Muscle of back (tissue), 13 donors: ENCODE measurements around the gene YJEFN3. TPM values are rescaled to one million over a fixed set of nuclear protein-coding genes. Genes with fewer than 3 reads are reported as not detected.

Experiments used
- DNase-seq, 3 donors: peaks; one replicate each; pipeline versions ENCODE4 v3.0.0 to v3.0.0-alpha.2; 2013
- long read RNA-seq, 9 donors: transcript quantifications; one replicate each; lab custom pipeline, GENCODE V29; 2026
- polyA plus RNA-seq, 10 donors: library from polyadenylated mRNA; unstranded; fragments of 120-200 nt; gene quantifications; one replicate each; pipeline ENCODE4 v1.2.1, GENCODE V29; 2013; ENCODE audit not compliant: insufficient read length in 10 of 10

Gene YJEFN3, protein sequence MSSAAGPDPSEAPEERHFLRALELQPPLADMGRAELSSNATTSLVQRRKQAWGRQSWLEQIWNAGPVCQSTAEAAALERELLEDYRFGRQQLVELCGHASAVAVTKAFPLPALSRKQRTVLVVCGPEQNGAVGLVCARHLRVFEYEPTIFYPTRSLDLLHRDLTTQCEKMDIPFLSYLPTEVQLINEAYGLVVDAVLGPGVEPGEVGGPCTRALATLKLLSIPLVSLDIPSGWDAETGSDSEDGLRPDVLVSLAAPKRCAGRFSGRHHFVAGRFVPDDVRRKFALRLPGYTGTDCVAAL
- 10 to 100 TPM in 1 of 10 donors, 1 to 10 TPM in 9; 2.8 to 11.4 (median 5.8) TPM for polyA plus RNA-seq
- long read RNA-seq, donor 1, result 0 reads
- long read RNA-seq, donor 2, result 0 reads
- long read RNA-seq, donor 3, result 0 reads
- long read RNA-seq, donor 4, result 0 reads
- long read RNA-seq, donor 5, result 0 reads
- long read RNA-seq, donor 6, result 0 reads
- long read RNA-seq, donor 7, result 0 reads
- long read RNA-seq, donor 8, result 0 reads
- long read RNA-seq, donor 9, result 0 reads

DNA sequence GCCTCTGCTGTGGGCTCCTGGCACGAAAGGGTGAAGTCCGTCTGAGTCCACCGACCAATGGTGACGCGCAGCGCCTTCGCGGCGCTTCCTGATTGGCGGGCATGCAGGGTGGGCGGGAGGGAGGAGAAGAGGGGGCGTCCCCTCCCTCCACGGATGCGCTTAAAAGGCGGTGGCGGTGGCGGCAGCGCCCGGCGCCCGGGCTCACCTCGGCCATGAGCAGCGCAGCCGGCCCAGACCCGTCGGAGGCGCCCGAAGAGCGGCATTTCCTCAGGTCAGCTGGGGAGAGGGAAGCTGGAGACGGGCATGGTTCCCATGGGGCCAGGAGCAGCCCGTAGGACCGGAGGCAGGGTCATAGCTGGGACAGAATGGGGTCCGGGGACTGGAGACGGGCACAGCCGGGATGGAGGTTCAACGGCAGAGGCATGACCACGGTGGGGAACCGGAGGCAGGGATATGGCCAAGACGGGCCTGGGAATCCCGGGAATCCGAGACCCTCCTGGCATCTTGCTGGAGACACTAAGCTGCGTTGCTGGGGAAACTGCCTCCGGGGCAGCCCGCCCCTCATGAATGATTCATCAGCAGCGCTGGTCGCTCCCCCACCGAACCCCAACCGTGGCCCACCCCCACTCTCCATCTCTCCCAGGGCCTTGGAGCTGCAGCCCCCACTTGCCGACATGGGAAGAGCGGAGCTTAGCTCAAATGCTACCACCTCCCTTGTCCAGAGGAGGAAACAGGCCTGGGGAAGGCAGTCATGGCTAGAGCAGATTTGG lies at the start of gene YJEFN3:
Gene YJEFN3, plus strand, starts transcription at position 191 of the 770 bp plus-strand sequence. Its CDS starts 22 bp downstream, at position 213.
- peak in 2 of 3 donors; percentile 47 to 50 for DNase-seq

DNA sequence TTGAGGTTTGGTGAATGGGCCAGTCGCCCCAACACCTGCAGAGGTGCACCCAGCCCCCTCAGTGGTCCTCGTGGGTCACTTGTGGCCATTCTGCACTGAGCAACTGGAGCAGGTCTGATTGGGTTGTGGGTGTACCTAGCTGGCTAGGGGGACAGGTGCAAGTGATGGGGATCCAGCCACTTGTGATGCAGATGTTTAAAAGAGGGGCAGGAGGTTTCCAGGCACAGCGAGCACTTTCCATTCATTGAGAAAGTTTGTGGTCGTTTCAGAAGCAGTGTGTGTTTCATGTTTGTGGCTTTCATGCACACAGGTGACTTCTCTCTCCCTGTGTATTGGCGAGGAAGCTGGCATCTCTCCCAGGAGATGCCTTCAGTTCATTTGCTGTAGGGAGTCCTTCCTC lies 48.0 kb upstream of the YJEFN3 start:
- DNase-seq, result no peak

DNA sequence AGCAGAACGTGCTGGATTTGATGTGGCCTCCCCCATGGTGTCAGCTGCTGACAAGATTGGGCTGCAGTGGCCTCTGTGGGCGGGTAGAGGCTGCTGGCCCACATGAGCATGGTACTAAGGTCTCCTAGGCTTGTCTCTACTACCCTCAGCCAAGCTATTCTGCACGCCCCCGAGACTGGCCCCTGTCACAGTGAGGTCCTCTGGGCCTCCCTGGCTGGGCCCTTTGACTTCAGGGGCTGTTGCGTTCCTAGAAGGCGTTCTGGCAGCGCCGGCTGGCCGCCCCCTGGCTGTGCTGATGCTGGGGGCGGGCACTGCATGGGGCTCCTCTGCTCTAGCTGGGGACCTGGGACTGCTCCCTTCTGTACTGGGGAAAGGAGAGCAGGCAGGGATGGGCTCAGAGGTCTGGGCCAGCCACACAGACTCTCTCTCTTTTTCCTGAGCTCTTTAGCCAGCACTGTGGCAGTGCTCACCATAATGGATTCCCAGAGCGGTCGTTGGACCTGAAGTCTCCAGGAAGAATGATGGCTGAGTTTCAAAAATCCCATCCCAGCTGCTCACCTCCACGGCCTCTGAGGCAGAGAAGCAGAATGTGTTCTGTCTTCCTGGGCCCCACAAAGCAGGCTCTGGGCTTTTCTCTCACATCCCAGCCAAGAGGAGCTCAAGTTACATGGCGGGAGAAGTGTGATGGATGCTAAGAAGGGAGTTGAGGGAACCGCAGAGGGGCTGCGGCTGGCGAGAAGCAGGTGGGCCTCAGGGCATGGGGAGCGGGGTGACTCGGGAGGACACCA lies 45.7 kb upstream of the YJEFN3 start:
- peak; percentile 69 to 88 (median 79) for DNase-seq

DNA sequence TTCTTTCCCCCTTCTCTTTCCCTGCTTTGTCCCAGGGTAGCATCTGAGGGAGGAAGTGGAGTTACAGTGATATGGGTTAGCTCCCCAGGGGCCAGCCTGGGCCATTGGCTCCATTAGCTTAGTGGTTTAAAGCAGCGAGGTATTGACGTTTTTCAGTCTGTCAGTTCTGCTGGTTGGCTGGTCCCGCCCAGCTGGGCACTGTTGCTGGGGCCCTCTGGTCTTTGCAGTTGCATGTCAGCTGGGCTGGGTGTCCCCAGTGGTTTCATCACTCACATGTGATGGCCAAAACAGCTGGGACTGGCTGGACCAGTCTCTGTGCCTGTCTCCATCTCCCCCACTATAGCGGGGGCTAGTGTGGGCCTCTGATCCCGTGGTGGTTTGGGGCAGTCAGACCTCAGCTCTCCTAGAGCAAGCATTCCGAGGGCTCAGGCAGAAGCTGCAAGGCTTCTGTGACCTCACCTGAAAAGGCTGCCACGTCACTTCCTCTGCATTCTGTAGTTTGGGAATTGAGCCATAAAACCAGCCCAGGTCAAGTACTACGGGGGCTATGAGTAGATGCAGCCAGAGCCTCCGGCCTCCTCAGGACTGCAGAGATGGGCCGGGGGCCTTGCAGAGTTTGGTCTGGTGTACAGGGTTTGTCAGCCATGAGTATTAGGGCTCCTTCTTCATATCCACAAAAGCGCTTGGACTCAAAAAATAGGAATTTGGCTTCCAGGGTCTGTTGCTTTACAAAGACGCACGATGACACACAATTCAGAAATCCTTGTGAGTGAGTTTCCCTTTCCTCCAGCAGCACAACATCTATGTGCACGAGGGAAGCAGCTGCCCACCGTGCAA lies 43.3 kb upstream of the YJEFN3 start:
- peak in 1 of 3 donors; percentile 52 for DNase-seq

DNA sequence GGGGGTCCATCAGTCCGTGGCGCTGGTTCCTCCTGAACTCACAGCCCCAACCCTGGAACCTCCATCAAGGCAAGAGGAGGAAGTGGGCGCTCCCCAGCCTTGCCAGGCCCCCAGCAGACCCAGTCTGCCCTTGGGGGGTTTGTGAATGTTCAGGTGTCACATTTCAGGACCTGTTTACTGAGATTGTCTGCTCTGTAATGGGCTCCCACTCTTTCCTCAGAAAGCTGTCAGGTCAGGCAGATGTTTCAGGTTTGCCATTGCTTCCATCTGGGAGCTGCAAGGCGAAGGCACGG lies 42.8 kb upstream of the YJEFN3 start:
- DNase-seq, result no peak

DNA sequence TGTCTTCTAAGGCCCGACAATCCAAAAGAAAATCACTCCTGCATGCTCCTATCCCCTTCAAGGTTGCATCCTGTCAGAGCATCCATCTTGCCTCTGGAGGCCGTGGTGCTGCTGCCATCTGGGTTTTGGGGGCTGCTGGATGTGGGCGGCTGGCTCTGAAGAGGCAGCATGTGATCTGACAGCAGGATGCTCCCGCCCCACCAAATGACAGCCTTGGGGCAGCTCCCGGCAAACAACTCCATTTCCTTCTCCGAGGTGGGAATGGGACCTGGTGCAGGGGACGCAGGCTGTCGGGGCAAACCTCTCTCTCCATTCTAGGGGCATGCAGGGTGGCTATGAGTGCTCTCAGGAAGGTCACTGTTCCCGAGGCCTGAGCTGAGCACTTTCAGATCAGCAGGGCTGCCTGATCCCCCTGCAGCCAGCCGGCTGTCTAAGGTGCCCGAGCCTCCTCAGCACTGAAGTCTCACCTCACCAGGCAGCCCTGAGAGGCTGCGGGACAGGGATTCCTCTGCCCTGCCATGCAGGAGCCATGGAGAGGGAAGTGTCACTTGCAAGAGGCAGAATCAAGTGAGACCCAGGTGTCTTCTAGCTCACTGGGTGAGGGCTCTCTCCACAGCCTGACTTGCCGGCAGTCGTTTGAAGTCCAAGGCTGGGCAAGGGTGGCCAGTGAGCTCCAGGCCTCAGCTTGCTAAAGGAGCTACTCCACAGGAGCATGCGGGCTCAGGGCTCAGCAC lies 42.2 kb upstream of the YJEFN3 start:
- DNase-seq, result no peak

DNA sequence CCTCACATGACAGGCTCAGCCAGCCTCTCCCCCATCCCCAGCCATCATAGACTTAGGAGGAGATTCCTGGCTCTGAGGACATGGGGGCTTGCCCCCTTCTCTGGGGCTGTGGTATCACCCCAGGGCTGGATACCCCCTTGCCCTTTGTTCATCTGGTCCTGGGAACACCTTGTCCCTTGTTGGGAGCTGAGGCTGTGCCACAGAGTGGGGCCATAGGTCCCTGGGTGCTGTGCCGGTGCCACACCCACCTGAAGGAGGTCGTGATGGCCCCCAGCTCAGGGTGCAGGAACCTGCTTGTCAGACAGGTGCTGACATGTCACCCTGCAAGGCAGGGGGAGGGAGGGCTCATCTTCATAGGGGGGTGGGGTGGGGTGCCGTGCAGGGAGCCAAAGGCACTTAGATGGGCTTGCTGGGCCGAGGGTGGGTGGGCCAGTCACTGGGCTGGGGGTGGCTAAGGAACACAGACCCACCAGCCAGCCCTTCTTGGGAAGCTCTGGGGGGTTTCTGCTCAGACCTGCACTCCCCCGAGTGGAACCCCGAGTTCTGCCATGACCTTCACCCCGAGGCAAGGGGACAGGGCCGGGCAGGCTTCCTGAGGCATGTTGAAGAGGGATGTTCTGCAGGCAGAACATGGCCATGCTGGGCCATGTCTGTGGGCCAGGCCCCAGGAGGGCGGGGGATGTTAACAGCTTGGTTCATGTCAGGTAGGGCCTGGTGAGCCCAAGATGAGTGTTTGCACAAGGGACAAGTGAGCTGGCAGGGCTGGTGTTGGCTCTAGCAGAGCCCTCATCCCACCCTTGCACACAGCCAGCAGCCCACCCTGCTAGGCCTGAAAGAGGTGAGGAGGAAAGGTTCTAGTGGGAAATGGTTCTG lies 41.4 kb upstream of the YJEFN3 start:
- DNase-seq, result no peak

DNA sequence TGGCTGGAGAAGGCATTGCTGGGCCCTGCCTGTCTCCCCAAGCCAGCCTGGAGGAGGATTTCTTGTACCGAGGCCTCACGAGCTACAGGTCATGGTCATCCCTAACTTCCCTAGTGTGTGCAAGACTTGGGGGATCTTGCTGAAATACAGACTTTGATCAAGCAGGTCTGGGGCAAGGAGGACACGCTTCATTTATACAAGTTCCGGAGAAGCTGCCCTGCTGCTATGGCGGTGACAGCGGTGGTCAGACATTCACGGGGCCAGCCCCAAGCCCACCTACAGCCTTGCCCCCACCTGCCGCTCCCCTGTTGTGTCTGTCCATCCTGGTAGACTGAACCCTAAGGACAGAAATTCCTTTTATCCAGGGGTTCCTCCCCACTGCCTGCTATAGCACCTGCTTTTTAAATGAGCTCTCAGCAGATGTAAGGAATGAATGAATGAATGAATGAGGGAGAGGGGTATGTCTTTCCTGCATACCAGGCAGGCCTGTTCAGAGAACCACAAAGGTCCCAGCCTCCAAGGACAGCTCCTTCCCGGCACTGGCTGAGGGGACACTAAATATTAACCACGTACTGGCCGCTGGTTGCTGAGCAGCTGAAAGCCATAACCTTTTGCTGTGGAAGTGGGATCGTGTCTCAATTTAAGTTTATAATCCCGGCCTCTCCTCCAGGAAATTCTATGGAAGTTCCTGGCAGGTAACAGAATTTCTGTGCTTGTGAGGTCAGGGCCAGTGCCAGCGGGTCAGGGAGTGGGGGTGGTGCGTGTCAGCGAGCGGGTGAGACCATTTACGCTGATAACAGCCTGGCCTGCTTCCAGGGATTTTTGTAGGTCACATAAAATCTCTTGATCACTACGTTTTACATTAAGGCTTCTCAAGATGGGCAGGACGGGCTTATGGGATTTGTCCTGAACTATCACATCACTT lies 40.5 kb upstream of the YJEFN3 start:
- DNase-seq, result no peak

DNA sequence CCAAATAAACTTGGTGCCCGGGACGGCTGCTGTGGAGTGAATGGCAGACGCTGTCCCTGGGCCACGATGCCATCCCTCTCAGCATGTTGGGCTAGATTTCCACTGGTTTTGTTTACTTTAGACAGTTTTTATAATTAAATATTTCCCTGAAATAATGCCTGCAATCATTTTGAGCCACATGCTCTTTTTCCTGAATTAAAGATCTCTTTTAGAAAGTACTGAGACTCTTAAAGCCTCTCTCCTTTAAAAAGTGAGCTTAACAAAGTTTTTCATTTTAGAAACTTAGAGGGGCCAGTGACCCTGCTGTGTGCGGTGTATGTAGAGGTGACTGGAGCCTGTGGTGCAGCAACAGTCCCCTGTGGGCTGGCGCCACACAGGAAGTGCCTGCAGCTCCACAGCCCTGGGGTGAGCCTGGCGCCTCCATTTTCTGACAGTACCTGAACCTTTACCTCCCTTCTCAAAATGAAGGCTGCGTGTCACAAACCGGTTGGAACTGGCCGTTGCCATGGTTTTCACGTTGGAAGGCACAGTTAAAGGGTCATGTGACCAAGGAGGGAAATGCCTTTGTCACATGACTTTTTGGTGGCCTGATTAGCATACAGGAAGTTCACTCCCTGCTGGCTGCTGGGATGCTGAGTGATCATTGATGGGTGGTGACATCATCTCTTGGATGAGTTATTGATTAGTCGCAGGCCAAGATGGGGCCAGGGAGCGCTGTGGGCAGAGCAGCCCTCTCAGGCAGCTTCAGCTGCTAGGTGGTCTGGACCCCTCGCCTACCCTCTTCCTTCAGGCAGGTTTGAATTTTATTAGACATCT lies 39.6 kb upstream of the YJEFN3 start:
- peak; percentile 86 to 95 (median 93) for DNase-seq

DNA sequence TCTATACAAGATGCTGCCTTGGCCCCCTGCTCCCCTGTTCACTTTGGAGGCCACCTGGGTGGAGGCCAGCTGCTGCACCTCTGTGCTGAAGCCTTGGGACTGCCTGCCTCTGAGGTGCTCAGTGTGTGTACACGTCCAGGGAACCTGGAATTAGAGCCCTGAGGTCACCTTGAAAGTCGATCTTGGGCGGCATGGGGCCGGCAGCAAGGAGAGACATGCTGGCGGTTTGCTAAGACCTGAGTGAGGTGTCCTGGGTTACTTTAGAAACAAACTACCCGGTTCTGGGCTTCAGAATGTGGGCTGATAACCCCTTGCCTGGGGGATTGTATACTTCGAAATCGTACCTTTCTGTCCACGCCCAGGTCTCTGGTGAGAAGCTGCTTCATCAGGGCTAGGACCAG lies 38.9 kb upstream of the YJEFN3 start:
- DNase-seq, result peak in 1 of 3 donors; percentile 31

DNA sequence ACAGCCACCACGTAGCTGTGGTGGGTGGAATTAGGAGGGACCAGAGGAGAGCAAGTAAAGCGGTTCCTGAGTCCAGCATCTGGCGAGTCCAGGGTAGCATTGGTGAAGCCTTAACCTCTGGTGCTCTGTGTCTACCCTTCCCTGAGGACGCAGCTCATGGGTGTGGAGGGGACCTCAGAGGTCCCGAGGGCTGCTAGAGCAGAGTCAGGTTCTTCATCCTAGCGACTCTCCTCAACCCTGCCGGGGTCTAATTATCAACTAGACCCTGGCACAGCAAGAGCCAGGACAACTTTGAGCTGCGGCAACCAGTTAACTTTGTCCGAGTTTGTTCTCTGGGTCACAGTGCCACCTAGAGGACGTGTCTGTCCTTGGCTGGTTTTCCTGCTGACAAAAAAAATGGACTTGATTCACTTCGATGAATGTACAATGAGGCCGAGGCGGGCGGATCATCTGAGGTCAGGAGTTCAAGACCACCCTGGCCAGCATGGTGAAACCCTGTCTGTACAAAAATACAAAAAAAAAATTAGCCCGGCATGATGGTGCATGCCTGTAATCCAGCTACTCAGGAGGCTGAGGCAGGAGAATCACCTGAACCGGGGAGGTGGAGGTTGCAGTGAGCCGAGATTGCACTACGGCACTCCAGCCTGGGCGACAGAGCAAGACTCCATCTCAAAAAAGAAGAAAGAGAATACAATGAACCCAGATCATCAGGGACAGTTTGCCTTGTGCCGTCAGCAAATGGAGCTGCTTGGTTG lies 38.3 kb upstream of the YJEFN3 start:
- DNase-seq, result peak; percentile 83 to 93 (median 89)

DNA sequence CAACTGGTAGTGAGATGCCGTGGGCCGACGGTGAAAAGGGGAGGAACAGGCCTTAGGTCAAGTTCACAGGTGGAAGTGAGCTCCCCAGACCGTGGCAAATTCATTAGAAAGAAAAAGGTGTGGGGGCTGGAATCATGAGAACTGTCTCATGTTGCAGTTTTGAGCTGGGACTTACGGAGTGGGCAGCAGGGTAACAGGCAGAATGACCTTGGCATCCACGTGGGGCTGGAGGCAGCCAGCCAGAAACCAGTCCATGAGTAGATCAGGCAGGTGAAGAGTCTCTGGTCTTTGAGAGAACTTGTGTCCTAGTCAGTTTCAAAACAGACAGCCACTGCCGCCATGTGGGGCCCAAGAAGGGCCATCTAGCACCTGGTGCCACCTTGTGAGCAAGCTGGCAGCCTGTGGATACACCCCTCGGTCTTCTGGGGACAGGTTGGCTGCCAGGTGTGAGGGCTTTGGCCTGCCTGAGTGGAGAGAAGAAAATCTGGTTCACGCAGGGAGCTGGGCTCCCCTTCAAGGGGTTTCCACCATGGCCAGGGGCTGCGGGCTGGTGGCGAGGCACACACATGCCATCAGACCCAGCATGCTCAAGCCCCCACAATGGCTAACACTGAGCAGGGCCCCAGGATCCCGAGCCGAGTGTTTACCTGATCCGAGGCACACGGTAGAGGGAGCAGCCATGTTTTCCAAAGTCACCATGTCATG lies 37.2 kb upstream of the YJEFN3 start:
- no peak for DNase-seq

DNA sequence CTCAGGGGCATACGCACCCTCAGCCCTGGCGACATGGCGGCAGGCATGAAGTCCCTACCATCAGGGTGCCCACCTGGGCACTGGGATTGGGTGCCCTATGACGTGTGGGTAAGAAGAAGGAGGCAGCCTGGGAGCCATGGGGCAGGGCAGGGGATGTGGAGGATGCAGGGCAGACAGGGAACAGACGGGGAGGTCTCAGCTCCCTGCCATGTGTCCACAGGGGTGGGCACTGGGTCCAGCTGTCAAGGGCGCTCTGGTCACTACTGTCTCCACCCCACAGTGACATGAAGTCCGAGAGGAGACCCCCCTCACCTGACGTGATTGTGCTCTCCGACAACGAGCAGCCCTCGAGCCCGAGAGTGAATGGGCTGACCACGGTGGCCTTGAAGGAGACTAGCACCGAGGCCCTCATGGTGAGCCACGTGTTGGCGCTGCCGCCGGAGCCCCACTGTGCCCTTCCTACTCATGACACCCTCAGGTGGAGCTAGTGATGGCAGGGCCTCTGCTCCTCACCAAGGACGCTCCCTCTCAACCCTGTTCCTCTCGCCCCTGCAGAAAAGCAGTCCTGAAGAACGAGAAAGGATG lies 36.6 kb upstream of the YJEFN3 start:
- no peak for DNase-seq

DNA sequence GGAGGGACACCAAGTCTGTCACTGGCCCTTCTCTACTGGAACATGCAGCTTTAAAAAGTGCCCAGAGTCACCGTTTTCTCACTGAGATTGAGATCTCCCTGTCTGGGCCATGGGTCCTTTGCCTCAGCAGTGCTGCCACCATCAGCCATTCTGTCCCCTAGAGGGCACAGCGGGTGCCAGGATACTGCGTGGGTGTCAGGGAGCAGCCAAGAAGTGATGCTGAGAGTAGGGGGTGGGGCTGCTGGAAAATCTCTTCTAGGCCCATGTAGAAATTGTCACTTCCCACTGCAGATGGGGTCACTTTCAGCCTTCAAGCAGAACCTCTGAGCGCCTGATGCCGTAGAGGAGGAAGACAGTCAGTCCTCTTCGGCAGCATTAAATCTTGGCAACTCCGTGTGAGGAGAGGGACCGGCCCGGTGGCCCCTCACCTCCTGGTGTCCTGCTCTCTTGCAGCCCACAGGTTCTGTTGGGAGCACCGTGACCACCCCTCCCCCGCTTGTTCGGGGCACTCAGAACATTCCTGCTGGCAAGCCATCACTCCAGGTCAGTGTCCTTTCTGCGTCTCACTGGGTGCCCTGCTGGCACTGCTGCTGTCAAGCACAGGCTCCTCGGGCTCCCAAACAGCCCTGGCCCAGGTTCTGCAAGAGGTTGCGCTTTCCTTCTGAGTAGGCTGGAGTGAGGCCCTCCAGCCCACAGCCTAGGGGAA lies 34.7 kb upstream of the YJEFN3 start:
- no peak for DNase-seq
